ENCODE results near the gene NSA2. TPM values are rescaled to one million over a fixed set of nuclear protein-coding genes. Genes with fewer than 3 reads are reported as not detected.
"Not testable (repeated sequence)": the region's sequence is repeated elsewhere in the genome, so short reads cannot be mapped to it uniquely, and the experiment has no call there.

NSA2 gene
- polyA plus RNA-seq: 100 to 1,000 TPM in 2 of 3 donors, 10 to 100 TPM in 1; 72.2 to 159 (median 124) TPM

- WGBS, 3 donors: 0 to 1% (median 0%) methylated on average over 54 of the region's 54 CpGs
- no peak within 1 kb of the TSS for H3K27ac ChIP-seq (ENCODE audit: low read depth, low read length)
Observed at GRCh38 chr5:74766849-74767578, at the start of gene NSA2, which contains the start of gene GFM2. Gene NSA2, plus strand, starts transcription at chr5:74767249. Its CDS starts 112 bp downstream, at chr5:74767361. Gene GFM2, minus strand, starts transcription at chr5:74767117. Its CDS starts 3,375 bp downstream, at chr5:74763742.

- no peak overlapping the region for H3K27ac ChIP-seq (ENCODE audit: low read depth, low read length)
- 29 to 54% (median 32%) methylated on average over 1 of the region's 1 CpG for WGBS, 3 donors
Observed at GRCh38 chr5:74717596-74717995, 49.5 kb upstream of the NSA2 start.

- H3K27ac ChIP-seq (ENCODE audit: low read depth, low read length): no peak overlapping the region
Observed at GRCh38 chr5:74722271-74722670, 44.8 kb upstream of the NSA2 start.

GRCh38 chr5:74725331-74725730 is 41.7 kb upstream of the NSA2 start:
- H3K27ac ChIP-seq (ENCODE audit: low read depth, low read length): no peak overlapping the region
- WGBS, 3 donors: 89 to 95% (median 93%) methylated on average over 1 of the region's 1 CpG

More at GRCh38 chr5:74722271-74722670, 44.8 kb upstream of the NSA2 start:
- WGBS, 3 donors: 30 to 77% (median 68%) methylated on average over 1 of the region's 1 CpG

- no peak overlapping the region for H3K27ac ChIP-seq (ENCODE audit: low read depth, low read length)
- 88 to 93% (median 90%) methylated on average over 6 of the region's 6 CpGs for WGBS, 3 donors
Observed at GRCh38 chr5:74736759-74737158, 30.3 kb upstream of the NSA2 start.

- 96 to 98% (median 96%) methylated on average over 4 of the region's 4 CpGs for WGBS, 3 donors
Observed at GRCh38 chr5:74738406-74738805, 28.6 kb upstream of the NSA2 start.

GRCh38 chr5:74748742-74749141 is 18.3 kb upstream of the NSA2 start:
- 98% methylated on average over 4 of the region's 4 CpGs for WGBS, 3 donors
- not testable (repeated sequence) for H3K27ac ChIP-seq (ENCODE audit: low read depth, low read length)

More at GRCh38 chr5:74738406-74738805, 28.6 kb upstream of the NSA2 start:
- H3K27ac ChIP-seq (ENCODE audit: low read depth, low read length): no peak overlapping the region

- WGBS, 3 donors: 77 to 89% (median 77%) methylated on average over 1 of the region's 1 CpG
- H3K27ac ChIP-seq (ENCODE audit: low read depth, low read length): no peak overlapping the region
Observed at GRCh38 chr5:74761241-74761640, 5.8 kb upstream of the NSA2 start.

- WGBS, 3 donors: 96 to 100% (median 96%) methylated on average over 2 of the region's 2 CpGs
Observed at GRCh38 chr5:74762599-74762998, 4.5 kb upstream of the NSA2 start.

GRCh38 chr5:74763504-74763903 is 3.5 kb upstream of the NSA2 start:
- no peak overlapping the region for H3K27ac ChIP-seq (ENCODE audit: low read depth, low read length)

More at GRCh38 chr5:74762599-74762998, 4.5 kb upstream of the NSA2 start:
- H3K27ac ChIP-seq (ENCODE audit: low read depth, low read length): no peak overlapping the region

- 64 to 83% (median 80%) methylated on average over 9 of the region's 9 CpGs for WGBS, 3 donors
- no peak overlapping the region for H3K27ac ChIP-seq (ENCODE audit: low read depth, low read length)
Observed at GRCh38 chr5:74765201-74765600, 1.8 kb upstream of the NSA2 start.

- WGBS, 3 donors: 51 to 77% (median 72%) methylated on average over 27 of the region's 27 CpGs
- no peak overlapping the region for H3K27ac ChIP-seq (ENCODE audit: low read depth, low read length)
Observed at GRCh38 chr5:74765929-74766328, 1.1 kb upstream of the NSA2 start.

- 0 to 1% (median 1%) methylated on average over 10 of the region's 10 CpGs for WGBS, 3 donors
- no peak overlapping the region for H3K27ac ChIP-seq (ENCODE audit: low read depth, low read length)
Observed at GRCh38 chr5:74766418-74766848, 616 bp upstream of the NSA2 start.

- H3K27ac ChIP-seq (ENCODE audit: low read depth, low read length): no peak overlapping the region
- WGBS, 3 donors: 0 to 1% (median 1%) methylated on average over 9 of the region's 9 CpGs
Observed at GRCh38 chr5:74767579-74767913, 497 bp downstream of the NSA2 start.

GRCh38 chr5:74772359-74772758 is 5.3 kb downstream of the NSA2 start:
- no peak overlapping the region for H3K27ac ChIP-seq (ENCODE audit: low read depth, low read length)
- 75 to 85% (median 85%) methylated on average over 7 of the region's 7 CpGs for WGBS, 3 donors

GRCh38 chr5:74778609-74779008 is 11.6 kb downstream of the NSA2 start:
- WGBS, 3 donors: 74 to 89% (median 81%) methylated on average over 2 of the region's 2 CpGs
- no peak overlapping the region for H3K27ac ChIP-seq (ENCODE audit: low read depth, low read length)

GRCh38 chr5:74786851-74787250 is 19.8 kb downstream of the NSA2 start:
- H3K27ac ChIP-seq (ENCODE audit: low read depth, low read length): no peak overlapping the region
- WGBS, 3 donors: 88 to 94% (median 90%) methylated on average over 6 of the region's 6 CpGs

GRCh38 chr5:74787424-74787823 is 20.4 kb downstream of the NSA2 start:
- H3K27ac ChIP-seq (ENCODE audit: low read depth, low read length): no peak overlapping the region

GRCh38 chr5:74791669-74792068 is 24.6 kb downstream of the NSA2 start:
- 92 to 98% (median 95%) methylated on average over 3 of the region's 3 CpGs for WGBS, 3 donors

More at GRCh38 chr5:74787424-74787823, 20.4 kb downstream of the NSA2 start:
- 89 to 92% (median 91%) methylated on average over 6 of the region's 6 CpGs for WGBS, 3 donors

More at GRCh38 chr5:74791669-74792068, 24.6 kb downstream of the NSA2 start:
- not testable (repeated sequence) for H3K27ac ChIP-seq (ENCODE audit: low read depth, low read length)
